Muscle layer of colon (tissue), 2 donors: ENCODE measurements around the gene TMEFF2.

ENCODE experiments used
- H3K27ac ChIP-seq: one replicate; pipeline ENCODE4 v1.7.0; 2013; ENCODE audit warnings: low read depth, mild to moderate bottlenecking, low read length, moderate library complexity
- H3K27me3 ChIP-seq, 2 donors: one replicate each; pipeline ENCODE4 v1.7.0; 2013; ENCODE audit warnings: low read length in 2 of 2, mild to moderate bottlenecking in 2 of 2; ENCODE audit not compliant: insufficient read depth in 2 of 2, control insufficient read depth in 1 of 2
- H3K36me3 ChIP-seq: one replicate; pipeline ENCODE4 v1.7.0; 2013; ENCODE audit warnings: mild to moderate bottlenecking, low read length; ENCODE audit not compliant: insufficient read depth
- H3K4me1 ChIP-seq: one replicate; pipeline ENCODE4 v1.7.0; 2013; ENCODE audit warnings: mild to moderate bottlenecking, low read length; ENCODE audit not compliant: insufficient read depth
- H3K4me3 ChIP-seq, 2 donors: one replicate each; pipeline ENCODE4 v1.7.0; 2013; ENCODE audit warnings: low read length in 2 of 2, low read depth in 1 of 2, mild to moderate bottlenecking in 1 of 2, moderate library complexity in 1 of 2
- H3K9ac ChIP-seq: one replicate; pipeline ENCODE4 v1.7.0; 2013; ENCODE audit warnings: low read length
- H3K9me3 ChIP-seq: one replicate; pipeline ENCODE4 v1.7.0; 2013; ENCODE audit warnings: mild to moderate bottlenecking, low read length
- donor health status: abdominal sarcoma.
- donor health status: Adenocarcinoma of cecum.

Gene TMEFF2

DNA sequence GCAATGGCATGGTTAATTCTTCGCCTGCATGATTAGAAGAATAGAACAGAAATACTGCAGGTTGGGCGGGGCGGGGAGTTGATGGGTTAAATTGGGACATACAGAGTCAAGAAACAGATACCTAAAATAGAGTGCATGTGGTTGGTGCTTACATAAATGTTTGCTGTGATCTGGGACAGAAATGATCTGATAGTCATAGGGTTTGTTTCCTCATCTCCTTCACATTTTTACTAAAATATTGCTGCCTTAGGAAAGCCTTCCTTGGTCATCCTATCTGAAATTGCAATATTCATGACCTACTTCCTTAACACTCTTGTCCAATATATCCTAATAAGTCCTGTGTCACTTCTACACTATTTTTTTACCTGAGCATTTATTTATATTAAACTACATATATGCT lies 163.9 kb downstream of the TMEFF2 start:
- H3K27me3 ChIP-seq, result no peaks in the 10 kb centered on the region
- H3K4me1 ChIP-seq, result peaks cover 15% of the 10 kb centered on the region
- H3K4me3 ChIP-seq, result no peak overlapping the region
- H3K36me3 ChIP-seq, result no peaks in the 10 kb centered on the region
- H3K9ac ChIP-seq, result no peak overlapping the region
- H3K27ac ChIP-seq, result no peak overlapping the region
- H3K9me3 ChIP-seq, result no peaks in the 10 kb centered on the region

DNA sequence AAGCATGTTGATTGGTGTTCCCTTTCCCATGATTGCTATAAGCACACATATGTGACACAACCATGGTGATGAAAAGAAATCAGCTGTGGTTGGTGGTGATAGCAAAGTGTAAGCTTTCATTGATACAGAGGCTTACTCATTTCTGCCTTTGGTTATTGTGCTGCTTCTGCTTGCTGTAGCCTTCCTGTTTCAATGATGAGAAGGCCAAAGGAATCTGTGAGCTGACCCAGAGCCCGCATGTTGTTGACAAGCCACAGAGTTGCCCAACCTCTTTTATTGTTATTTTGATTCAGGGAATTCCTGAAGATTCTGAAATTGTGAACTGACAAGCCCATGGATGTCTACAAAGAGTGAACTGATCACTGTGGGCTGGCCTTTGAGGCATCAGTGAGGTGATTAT lies 164.4 kb downstream of the TMEFF2 start:
- Histone ChIP-seq H3K9me3 (no peaks in the 10 kb centered on the region), H3K36me3 (no peaks in the 10 kb centered on the region), H3K27ac (no peak overlapping the region), H3K9ac (no peak overlapping the region), H3K4me1 (peaks cover 14% of the 10 kb centered on the region), H3K27me3 (no peaks in the 10 kb centered on the region), H3K4me3 (no peak overlapping the region)

DNA sequence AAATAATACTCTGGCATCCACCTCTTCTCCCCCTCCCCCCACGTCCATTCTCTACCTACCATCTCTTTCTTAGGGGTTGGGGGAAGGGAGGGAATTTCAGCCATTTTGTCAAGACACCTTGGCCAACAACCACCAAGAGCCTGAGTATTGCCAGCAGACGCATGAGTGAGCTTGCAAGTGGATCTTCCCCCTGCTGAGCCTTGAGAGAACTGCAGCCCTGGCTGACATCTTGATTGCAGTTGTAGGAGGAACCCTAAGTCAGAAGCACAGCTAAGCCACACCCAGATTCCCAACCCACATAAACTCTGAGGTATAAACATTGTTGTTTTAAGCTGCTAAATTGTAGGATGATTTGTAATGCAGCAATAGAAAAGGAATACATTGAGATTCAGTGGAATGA lies 165.6 kb downstream of the TMEFF2 start:
- no peaks in the 10 kb centered on the region for H3K9me3 ChIP-seq
- H3K4me1 ChIP-seq, result peaks cover 14% of the 10 kb centered on the region
- H3K4me3 ChIP-seq, result no peak overlapping the region
- H3K36me3 ChIP-seq, result no peaks in the 10 kb centered on the region
- no peaks in the 10 kb centered on the region for H3K27me3 ChIP-seq
- H3K27ac ChIP-seq, result no peak overlapping the region
- H3K9ac ChIP-seq, result no peak overlapping the region

DNA sequence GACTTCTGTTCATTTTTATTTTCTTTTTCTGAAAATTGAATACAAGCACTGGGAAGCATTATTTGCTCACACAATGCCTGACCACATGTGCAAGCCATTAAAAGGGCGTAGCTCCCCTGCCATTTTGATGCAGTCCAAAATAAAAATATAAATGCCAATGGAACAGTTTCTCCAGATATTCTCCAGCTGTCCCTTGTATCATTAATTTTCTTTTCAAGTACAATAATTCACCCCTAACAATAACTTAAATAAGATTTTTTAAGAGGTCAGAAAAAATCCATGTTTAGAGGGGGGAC lies 168.0 kb downstream of the TMEFF2 start:
- Histone ChIP-seq H3K36me3 (no peaks in the 10 kb centered on the region), H3K27me3 (no peaks in the 10 kb centered on the region), H3K9ac (no peak overlapping the region), H3K4me3 (peak overlapping the region in 1 of 2 donors; percentile 19), H3K4me1 (peaks cover 14% of the 10 kb centered on the region), H3K27ac (no peak overlapping the region), H3K9me3 (no peaks in the 10 kb centered on the region)

DNA sequence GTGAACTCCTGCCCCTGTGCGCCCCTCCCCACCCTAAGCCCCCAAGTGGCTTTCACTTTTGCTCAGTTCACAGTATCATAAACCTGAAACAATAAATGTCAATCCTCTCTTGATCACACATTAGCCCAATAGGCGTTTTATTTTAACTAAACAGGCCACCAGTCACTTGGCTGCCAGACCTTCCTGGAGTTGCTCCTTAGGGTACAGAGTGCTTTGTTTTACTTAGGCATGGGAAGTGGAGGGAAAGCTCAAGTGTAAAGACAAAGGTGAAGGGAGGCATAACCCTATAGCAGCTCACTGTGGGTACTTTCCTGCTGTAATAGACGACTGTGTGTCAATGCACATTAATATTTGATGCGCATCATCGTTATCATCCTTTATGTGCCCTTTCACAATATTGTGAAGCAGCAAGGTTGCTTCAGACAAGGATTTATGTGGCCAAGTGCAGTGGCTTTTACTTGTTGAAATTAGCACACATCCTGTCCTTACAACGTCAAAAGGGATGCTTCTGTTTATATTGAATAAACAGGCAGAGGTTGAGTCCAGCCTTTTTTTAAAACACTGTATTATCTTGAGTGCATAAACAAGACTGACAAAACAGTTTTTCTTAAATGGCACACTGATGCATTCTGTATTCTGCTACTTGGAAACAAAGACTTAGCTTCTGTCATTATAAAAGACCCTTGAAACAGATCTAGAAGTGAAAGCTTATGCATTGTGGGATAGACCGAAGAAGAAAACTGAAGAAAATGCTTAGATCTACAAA lies 168.5 kb downstream of the TMEFF2 start:
- H3K4me3 ChIP-seq, result peak overlapping the region in 1 of 2 donors; percentile 19
- no peaks in the 10 kb centered on the region for H3K27me3 ChIP-seq
- no peaks in the 10 kb centered on the region for H3K9me3 ChIP-seq
- no peaks in the 10 kb centered on the region for H3K36me3 ChIP-seq
- H3K4me1 ChIP-seq, result peaks cover 14% of the 10 kb centered on the region
- no peak overlapping the region for H3K9ac ChIP-seq
- H3K27ac ChIP-seq, result no peak overlapping the region

DNA sequence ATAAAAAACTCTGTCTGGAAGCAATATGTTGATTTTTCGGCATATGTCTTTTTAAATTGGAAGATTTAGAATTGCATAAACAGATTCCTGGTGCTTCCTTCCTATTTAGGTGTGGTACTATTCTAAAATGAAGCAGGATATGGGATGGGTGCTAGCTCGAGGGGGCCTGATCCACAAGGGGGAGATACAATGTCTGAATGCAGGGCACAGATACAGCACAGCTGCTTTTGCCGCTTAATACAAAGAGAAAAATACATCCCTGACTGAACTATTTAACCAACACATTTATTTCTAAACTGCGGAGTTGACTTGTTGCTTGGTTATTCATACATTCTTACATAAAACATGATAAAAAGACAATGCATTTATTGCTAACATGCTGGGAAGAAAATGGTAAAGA lies 169.1 kb downstream of the TMEFF2 start:
- Histone ChIP-seq H3K9me3 (no peaks in the 10 kb centered on the region), H3K27me3 (no peaks in the 10 kb centered on the region), H3K9ac (no peak overlapping the region), H3K36me3 (no peaks in the 10 kb centered on the region), H3K4me3 (peak overlapping the region in 1 of 2 donors; percentile 19), H3K27ac (no peak overlapping the region), H3K4me1 (peaks cover 14% of the 10 kb centered on the region)

DNA sequence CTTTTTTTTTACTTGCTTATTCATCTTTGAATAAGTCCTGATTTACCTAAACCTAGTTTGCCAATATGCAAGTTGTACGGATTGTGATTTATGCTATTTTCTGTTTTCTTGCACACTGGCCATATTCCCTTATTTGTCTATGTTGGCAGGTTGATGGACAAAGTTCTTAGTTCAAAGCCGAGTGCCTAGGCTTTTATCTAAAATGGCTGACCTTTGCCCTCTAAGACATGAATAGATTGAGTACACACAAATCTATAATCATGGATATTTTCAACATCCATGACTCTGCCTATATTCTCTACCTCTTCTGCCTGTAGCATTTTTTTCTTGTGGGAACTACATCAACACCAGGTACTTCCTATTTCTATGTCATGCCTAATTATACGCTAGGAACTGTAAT lies 171.7 kb downstream of the TMEFF2 start:
- H3K36me3 ChIP-seq, result no peaks in the 10 kb centered on the region
- no peaks in the 10 kb centered on the region for H3K27me3 ChIP-seq
- H3K4me3 ChIP-seq, result no peak overlapping the region
- no peaks in the 10 kb centered on the region for H3K9me3 ChIP-seq
- H3K27ac ChIP-seq, result no peak overlapping the region
- H3K4me1 ChIP-seq, result peaks cover 14% of the 10 kb centered on the region
- no peak overlapping the region for H3K9ac ChIP-seq

DNA sequence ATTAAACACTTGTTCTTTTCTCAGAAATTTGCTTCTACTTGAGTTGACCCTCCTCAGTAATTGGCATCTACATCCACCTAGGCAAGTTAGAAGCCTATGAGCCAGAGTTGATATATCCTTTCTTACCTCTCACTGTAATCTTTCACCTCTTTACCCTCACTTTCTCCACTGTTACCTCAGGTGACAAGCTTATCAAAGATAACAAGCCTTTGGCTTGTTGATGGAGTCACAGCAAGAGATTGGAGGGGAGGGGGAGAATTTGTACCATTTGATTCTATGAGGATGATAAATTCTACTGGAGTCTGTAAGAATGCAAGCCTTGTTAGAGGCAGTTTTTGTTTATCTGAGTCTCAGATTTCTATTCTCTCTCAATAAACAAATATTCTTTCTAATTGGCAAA lies 176.9 kb downstream of the TMEFF2 start:
- Histone ChIP-seq H3K4me1 (no peaks in the 10 kb centered on the region), H3K9ac (no peak overlapping the region), H3K9me3 (no peaks in the 10 kb centered on the region), H3K36me3 (no peaks in the 10 kb centered on the region), H3K4me3 (no peak overlapping the region), H3K27ac (no peak overlapping the region), H3K27me3 (no peaks in the 10 kb centered on the region)

DNA sequence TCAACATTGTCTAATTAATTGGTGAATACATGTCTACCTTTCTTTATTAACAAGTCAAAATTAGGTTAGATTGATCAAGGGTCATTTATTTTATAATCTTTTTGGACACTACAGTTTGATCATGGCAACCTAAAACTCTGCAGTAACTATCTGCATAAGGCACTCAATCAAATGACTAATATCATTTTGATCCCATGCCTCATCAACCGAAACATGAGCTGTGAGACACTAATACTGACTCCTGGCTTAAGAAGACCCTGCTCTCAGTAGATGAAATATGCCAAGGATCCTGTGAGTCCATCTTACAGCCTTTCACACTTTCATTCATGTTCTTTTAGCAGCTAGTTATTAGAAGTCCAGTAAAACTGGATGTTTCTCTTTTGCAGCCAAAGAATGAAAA lies 178.5 kb downstream of the TMEFF2 start:
- H3K27me3 ChIP-seq, result no peaks in the 10 kb centered on the region
- H3K9me3 ChIP-seq, result no peaks in the 10 kb centered on the region
- H3K9ac ChIP-seq, result no peak overlapping the region
- no peaks in the 10 kb centered on the region for H3K4me1 ChIP-seq
- no peaks in the 10 kb centered on the region for H3K36me3 ChIP-seq
- no peak overlapping the region for H3K27ac ChIP-seq
- no peak overlapping the region for H3K4me3 ChIP-seq

DNA sequence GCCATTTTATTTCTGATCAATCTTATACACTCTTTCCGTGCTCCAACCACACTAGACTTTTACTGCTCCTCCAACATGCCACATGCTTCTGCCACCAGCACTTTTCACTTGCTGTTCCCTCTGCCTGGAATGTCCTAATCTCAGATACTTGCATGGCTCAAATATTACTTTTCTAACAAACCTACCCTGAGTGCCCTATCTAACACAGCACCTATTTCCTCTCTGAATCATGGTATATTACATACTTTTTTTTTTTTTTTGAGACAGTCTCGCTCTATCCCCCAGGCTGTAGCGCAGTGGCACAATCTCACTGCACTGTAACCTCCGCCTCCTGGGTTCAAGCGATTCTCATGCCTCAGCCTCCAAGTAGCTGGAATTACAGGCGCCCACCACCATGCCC lies 181.5 kb downstream of the TMEFF2 start:
- Histone ChIP-seq H3K9me3 (no peaks in the 10 kb centered on the region), H3K36me3 (no peaks in the 10 kb centered on the region), H3K27me3 (no peaks in the 10 kb centered on the region), H3K4me1 (no peaks in the 10 kb centered on the region), H3K27ac (no peak overlapping the region), H3K9ac (no peak overlapping the region), H3K4me3 (no peak overlapping the region)

DNA sequence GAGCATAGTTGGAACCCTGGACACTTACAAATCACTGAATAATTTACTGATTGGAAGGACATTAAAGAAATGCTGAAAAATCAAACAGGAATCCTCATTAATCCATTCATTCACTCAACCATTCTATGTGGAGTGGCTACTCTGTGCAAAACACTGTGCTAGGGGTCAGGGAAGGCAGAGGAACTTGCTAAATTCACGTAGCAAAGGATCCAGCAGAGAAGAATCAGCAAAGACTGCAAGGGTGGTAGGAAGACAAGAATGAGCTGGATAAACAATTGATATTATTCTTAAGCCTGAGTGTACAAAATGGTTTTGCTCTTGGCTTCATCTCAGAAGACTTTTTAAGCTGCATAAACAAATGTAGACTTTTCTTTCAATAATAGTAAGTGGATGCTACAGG lies 183.5 kb downstream of the TMEFF2 start:
- H3K4me3 ChIP-seq, result no peak overlapping the region
- no peaks in the 10 kb centered on the region for H3K36me3 ChIP-seq
- no peaks in the 10 kb centered on the region for H3K27me3 ChIP-seq
- no peaks in the 10 kb centered on the region for H3K4me1 ChIP-seq
- H3K9me3 ChIP-seq, result no peaks in the 10 kb centered on the region
- H3K27ac ChIP-seq, result no peak overlapping the region
- H3K9ac ChIP-seq, result no peak overlapping the region

DNA sequence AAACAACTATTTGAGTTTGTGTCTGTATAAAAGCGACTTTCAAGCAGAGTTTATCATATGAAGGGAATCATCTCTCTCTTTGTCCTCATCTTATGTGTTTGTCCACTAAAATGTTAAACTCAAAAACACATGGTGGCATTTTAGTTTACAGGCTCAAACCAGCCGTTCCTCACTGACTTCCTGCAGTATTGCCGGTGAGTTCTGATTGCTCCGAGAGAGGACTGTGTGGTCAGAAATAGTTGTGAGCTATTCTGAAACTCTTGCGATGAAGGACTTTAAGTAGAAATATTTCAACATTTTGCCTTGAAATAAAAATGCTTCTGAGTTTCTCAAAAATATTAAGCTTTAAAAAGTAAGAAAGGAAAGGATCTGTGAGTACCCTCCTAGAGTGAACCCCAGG lies 184.7 kb downstream of the TMEFF2 start:
- H3K27ac ChIP-seq, result no peak overlapping the region
- no peaks in the 10 kb centered on the region for H3K9me3 ChIP-seq
- H3K27me3 ChIP-seq, result no peaks in the 10 kb centered on the region
- H3K4me3 ChIP-seq, result no peak overlapping the region
- no peaks in the 10 kb centered on the region for H3K4me1 ChIP-seq
- H3K9ac ChIP-seq, result no peak overlapping the region
- H3K36me3 ChIP-seq, result no peaks in the 10 kb centered on the region
